ENCODE results near the gene CFAP46. TPM values are rescaled to one million over a fixed set of nuclear protein-coding genes. Genes with fewer than 3 reads are reported as not detected.
A peak's percentile ranks its signal among the peaks of the same experiment; 100 is the strongest.

Gene CFAP46
- total and polyA plus RNA-seq, 2 donors (not counting 1 experiment from before 2014, with no cell fraction given): 0.07 TPM; not detected in 1

DNA sequence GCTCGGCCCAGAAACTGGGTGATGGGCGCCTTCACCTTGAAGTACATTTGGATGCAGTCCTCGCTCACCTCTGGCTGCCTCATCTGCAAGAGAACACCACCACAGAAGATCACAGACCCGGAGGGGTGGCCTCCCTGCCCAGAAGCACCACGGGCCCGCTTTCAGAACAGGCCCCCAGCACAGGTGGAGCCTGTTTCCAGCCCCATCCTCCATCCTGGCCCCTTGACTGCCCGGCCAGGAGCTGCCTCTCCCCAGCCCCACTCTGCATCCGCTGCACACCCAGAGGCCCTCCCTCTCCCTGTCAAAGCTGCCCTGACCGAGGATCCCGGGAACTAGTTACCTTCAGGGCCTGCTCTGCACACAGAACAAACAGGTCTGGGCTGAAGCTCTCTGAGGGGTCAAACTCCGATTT is 724 bp downstream of the CFAP46 start:
- Mint-ChIP-seq H3K4me1 (peaks cover 27% of the 10 kb centered on the region), H3K4me3 (peak overlapping the region; percentile 76), H3K9me3 (ENCODE audit: insufficient read depth) (no peaks in the 10 kb centered on the region), H3K27me3 (peaks cover 65% of the 10 kb centered on the region), H3K27ac (no peak overlapping the region)
- H4K20me1 ChIP-seq (ENCODE audit: control insufficient read depth, insufficient read depth, low read length, poor library complexity, severe bottlenecking): no peaks in the 10 kb centered on the region
- peak overlapping the region; percentile 81 for H3K4me2 ChIP-seq (replicated peaks; ENCODE audit: low read depth, low read length, poor library complexity, severe bottlenecking)
- H2AFZ ChIP-seq (ENCODE audit: insufficient read depth, low read depth, low read length, poor library complexity, severe bottlenecking): no peak overlapping the region
- no peak overlapping the region for H3K4me3 ChIP-seq (ENCODE audit: control extremely low read depth in 1 of 5, extremely low read depth in 1 of 5, insufficient read depth in 1 of 5, low read depth in 2 of 5, low read length in 4 of 5)
- 82% methylated on average over 11 of the region's 11 CpGs for WGBS (ENCODE audit: insufficient coverage)
- no peak for ATAC-seq (ENCODE audit: low read depth)
- TF ChIP-seq EZH2 (IDR thresholded peaks at IDR 0.05; ENCODE audit: borderline replicate concordance, insufficient read depth, low read depth, low read length, poor library complexity, severe bottlenecking): no peak
- TF ChIP-seq, protein P1, sequence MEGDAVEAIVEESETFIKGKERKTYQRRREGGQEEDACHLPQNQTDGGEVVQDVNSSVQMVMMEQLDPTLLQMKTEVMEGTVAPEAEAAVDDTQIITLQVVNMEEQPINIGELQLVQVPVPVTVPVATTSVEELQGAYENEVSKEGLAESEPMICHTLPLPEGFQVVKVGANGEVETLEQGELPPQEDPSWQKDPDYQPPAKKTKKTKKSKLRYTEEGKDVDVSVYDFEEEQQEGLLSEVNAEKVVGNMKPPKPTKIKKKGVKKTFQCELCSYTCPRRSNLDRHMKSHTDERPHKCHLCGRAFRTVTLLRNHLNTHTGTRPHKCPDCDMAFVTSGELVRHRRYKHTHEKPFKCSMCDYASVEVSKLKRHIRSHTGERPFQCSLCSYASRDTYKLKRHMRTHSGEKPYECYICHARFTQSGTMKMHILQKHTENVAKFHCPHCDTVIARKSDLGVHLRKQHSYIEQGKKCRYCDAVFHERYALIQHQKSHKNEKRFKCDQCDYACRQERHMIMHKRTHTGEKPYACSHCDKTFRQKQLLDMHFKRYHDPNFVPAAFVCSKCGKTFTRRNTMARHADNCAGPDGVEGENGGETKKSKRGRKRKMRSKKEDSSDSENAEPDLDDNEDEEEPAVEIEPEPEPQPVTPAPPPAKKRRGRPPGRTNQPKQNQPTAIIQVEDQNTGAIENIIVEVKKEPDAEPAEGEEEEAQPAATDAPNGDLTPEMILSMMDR (IDR thresholded peaks at IDR 0.05): no peak
- peaks cover 19 to 25% of the 10 kb centered on the region in 2 donors for H3K4me1 ChIP-seq (ENCODE audit: control insufficient read depth in 2 of 2, insufficient read depth in 2 of 2, low read length in 2 of 2)
- no peak overlapping the region for H3K9ac ChIP-seq (ENCODE audit: low read length)
- no peak overlapping the region for H3K27ac ChIP-seq (ENCODE audit: low read length in 2 of 2)
- intact Hi-C loops (cut with micrococcal nuclease): loop anchor here (1.0 kb wide), 1 partner anchor 26 kb away; no protein-coding TSS in a partner anchor
- peaks cover 0 to 4% (median 0%) of the 10 kb centered on the region in 3 donors for H3K9me3 ChIP-seq (ENCODE audit: control extremely low read depth in 1 of 3, control insufficient read depth in 2 of 3, insufficient read depth in 1 of 3, low read length in 2 of 3)
- CTCF ChIA-PET: no interaction called here
- no peak for DNase-seq
- no peaks in the 10 kb centered on the region for H3K79me2 ChIP-seq (ENCODE audit: control insufficient read depth, insufficient read depth, low read length)
- H3K36me3 ChIP-seq (replicated peaks in 1 of 2; ENCODE audit: control extremely low read depth in 1 of 2, control insufficient read depth in 1 of 2, extremely low read depth in 1 of 2, insufficient read depth in 2 of 2, low read length in 1 of 2): no peaks in the 10 kb centered on the region
- POLR2A ChIA-PET: no interaction called here
- peaks cover 0 to 59% (median 18%) of the 10 kb centered on the region in 4 experiments for H3K27me3 ChIP-seq (replicated peaks in 1 of 4; ENCODE audit: control extremely low read depth in 1 of 4, control insufficient read depth in 3 of 4, insufficient read depth in 4 of 4, low read length in 3 of 4)

- CTCF ChIA-PET: no interaction called here
- Histone ChIP-seq H3K4me3 (ENCODE audit: control extremely low read depth in 1 of 5, extremely low read depth in 1 of 5, insufficient read depth in 1 of 5, low read depth in 2 of 5, low read length in 4 of 5) (no peak overlapping the region), H3K36me3 (replicated peaks in 1 of 2; ENCODE audit: control extremely low read depth in 1 of 2, control insufficient read depth in 1 of 2, extremely low read depth in 1 of 2, insufficient read depth in 2 of 2, low read length in 1 of 2) (no peaks in the 10 kb centered on the region), H3K79me2 (ENCODE audit: control insufficient read depth, insufficient read depth, low read length) (no peaks in the 10 kb centered on the region), H3K4me2 (replicated peaks; ENCODE audit: low read depth, low read length, poor library complexity, severe bottlenecking) (peak overlapping the region; percentile 22), H3K27ac (ENCODE audit: low read length in 2 of 2) (no peak overlapping the region), H3K9me3 (ENCODE audit: control extremely low read depth in 1 of 3, control insufficient read depth in 2 of 3, insufficient read depth in 1 of 3, low read length in 2 of 3) (peaks cover 0 to 4% (median 0%) of the 10 kb centered on the region in 3 donors), H3K27me3 (replicated peaks in 1 of 4; ENCODE audit: control extremely low read depth in 1 of 4, control insufficient read depth in 3 of 4, insufficient read depth in 4 of 4, low read length in 3 of 4) (peaks cover 0 to 60% (median 18%) of the 10 kb centered on the region in 4 experiments), H3K4me1 (ENCODE audit: control insufficient read depth in 2 of 2, insufficient read depth in 2 of 2, low read length in 2 of 2) (peaks cover 19 to 25% of the 10 kb centered on the region in 2 donors), H4K20me1 (ENCODE audit: control insufficient read depth, insufficient read depth, low read length, poor library complexity, severe bottlenecking) (no peaks in the 10 kb centered on the region), H3K9ac (ENCODE audit: low read length) (no peak overlapping the region), H2AFZ (ENCODE audit: insufficient read depth, low read depth, low read length, poor library complexity, severe bottlenecking) (no peak overlapping the region)
- H3K27ac Mint-ChIP-seq: no peak overlapping the region
- DNase-seq (peak; percentile 43), ATAC-seq (ENCODE audit: low read depth) (peak; percentile 41)
- no peaks in the 10 kb centered on the region for H3K9me3 Mint-ChIP-seq (ENCODE audit: insufficient read depth)
- intact Hi-C loops (cut with micrococcal nuclease): loop anchor here (1.0 kb wide), 1 partner anchor 21 kb away; no protein-coding TSS in a partner anchor
- POLR2A ChIA-PET: no interaction called here
- H3K4me1 Mint-ChIP-seq: peaks cover 27% of the 10 kb centered on the region
- peak overlapping the region; percentile 76 for H3K4me3 Mint-ChIP-seq
- TF ChIP-seq EZH2 (IDR thresholded peaks at IDR 0.05; ENCODE audit: borderline replicate concordance, insufficient read depth, low read depth, low read length, poor library complexity, severe bottlenecking): no peak
- TF ChIP-seq, protein P1 (IDR thresholded peaks at IDR 0.05): no peak
- WGBS (ENCODE audit: insufficient coverage): 77% methylated on average over 25 of the region's 28 CpGs
- H3K27me3 Mint-ChIP-seq: peaks cover 63% of the 10 kb centered on the region
Measured at GRCh38 chr10:132940791-132941465, 1.4 kb downstream of the CFAP46 start.
